ENCODE results near the gene ENTREP3.
"Not testable (repeated sequence)": the region's sequence is repeated elsewhere in the genome, so short reads cannot be mapped to it uniquely, and the experiment has no call there.

Gene ENTREP3, protein sequence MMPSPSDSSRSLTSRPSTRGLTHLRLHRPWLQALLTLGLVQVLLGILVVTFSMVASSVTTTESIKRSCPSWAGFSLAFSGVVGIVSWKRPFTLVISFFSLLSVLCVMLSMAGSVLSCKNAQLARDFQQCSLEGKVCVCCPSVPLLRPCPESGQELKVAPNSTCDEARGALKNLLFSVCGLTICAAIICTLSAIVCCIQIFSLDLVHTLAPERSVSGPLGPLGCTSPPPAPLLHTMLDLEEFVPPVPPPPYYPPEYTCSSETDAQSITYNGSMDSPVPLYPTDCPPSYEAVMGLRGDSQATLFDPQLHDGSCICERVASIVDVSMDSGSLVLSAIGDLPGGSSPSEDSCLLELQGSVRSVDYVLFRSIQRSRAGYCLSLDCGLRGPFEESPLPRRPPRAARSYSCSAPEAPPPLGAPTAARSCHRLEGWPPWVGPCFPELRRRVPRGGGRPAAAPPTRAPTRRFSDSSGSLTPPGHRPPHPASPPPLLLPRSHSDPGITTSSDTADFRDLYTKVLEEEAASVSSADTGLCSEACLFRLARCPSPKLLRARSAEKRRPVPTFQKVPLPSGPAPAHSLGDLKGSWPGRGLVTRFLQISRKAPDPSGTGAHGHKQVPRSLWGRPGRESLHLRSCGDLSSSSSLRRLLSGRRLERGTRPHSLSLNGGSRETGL

GRCh38 chr1:155255243-155256007 lies at the start of gene ENTREP3:
Gene ENTREP3, minus strand, starts transcription at chr1:155255483. Its CDS starts 606 bp downstream, at chr1:155254877.
- DNase-seq (ENCODE audit: insufficient read length, low spot score): peak; percentile 76
- no peak for FAIRE-seq

GRCh38 chr1:155304558-155305063 lies 49.3 kb upstream of the ENTREP3 start:
- FAIRE-seq: no peak

GRCh38 chr1:155301342-155301841 lies 46.1 kb upstream of the ENTREP3 start, which contains the start of gene PKLR:
Gene PKLR, minus strand, starts transcription at chr1:155301438. Its CDS starts 43 bp downstream, at chr1:155301395.
- FAIRE-seq (no peak), DNase-seq (ENCODE audit: insufficient read length, low spot score) (no peak)

More at GRCh38 chr1:155304558-155305063, 49.3 kb upstream of the ENTREP3 start:
- DNase-seq (ENCODE audit: insufficient read length, low spot score): no peak

DNA sequence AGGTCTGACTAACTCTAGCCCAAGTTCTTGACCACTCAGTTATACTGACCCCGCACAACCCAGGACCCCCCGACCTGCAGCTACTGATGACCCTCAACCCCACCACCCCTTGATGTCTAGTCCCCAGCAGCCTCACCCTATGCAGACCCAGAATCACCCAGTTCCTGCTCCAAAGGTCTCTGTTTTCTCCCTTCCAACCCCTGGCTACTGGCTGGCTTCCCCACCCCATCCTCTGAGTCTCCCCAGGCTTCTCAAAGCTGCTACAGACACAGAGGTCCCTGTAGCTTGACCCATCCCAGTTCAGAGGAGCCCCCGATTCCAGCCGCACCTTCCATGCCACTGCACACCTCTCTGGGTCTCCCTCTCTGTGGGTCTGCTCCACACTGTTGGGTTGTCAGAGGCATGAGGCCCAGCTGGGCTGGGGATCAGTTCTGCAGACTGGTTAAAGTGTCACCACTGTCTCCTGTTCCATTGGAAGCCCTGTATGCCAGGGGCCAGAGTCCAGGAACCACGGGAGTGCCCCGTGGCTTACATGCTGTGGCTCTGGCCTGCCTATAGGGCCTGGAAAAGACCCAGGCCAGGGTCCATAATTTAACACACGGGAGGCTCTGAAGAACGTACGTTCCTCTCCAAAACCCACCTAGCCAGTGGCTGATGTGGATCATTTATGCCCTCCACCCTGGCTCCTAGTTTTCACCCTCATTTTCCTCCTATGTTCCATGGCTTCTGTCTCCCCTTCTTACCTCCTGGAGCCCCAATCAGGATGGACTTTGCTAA lies 45.5 kb upstream of the ENTREP3 start:
- no peak for FAIRE-seq
- no peak for DNase-seq (ENCODE audit: insufficient read length, low spot score)

DNA sequence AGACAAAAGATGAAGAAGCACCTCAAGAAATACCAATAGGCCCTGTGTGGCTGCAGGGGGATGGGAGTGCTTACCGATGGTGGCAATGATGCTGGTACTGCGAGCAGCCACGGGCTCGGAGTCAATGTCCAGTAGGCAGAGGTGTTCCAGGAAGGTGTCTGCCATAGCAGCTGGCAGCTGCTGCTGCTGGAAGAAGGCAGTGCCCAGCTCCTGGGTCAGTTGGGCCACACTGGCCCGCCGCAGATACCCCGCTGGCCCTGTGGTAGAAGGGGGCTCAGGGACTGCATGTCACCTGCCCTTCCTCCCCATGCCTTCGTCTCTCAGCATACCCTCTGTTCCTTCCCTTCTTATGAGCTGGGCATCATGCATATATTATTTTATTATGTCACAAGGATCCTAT lies 44.7 kb upstream of the ENTREP3 start:
- DNase-seq (ENCODE audit: insufficient read length, low spot score) (no peak), FAIRE-seq (no peak)

- no peak for FAIRE-seq
These were observed 42.1 kb upstream of the ENTREP3 start for GRCh38 chr1:155297384-155297783.

GRCh38 chr1:155296661-155297060 lies 41.4 kb upstream of the ENTREP3 start:
- FAIRE-seq (no peak), DNase-seq (ENCODE audit: insufficient read length, low spot score) (no peak)

More at GRCh38 chr1:155297384-155297783, 42.1 kb upstream of the ENTREP3 start:
- DNase-seq (ENCODE audit: insufficient read length, low spot score): no peak

- FAIRE-seq: no peak
- no peak for DNase-seq (ENCODE audit: insufficient read length, low spot score)
These were observed 40.6 kb upstream of the ENTREP3 start for GRCh38 chr1:155295942-155296267.

DNA sequence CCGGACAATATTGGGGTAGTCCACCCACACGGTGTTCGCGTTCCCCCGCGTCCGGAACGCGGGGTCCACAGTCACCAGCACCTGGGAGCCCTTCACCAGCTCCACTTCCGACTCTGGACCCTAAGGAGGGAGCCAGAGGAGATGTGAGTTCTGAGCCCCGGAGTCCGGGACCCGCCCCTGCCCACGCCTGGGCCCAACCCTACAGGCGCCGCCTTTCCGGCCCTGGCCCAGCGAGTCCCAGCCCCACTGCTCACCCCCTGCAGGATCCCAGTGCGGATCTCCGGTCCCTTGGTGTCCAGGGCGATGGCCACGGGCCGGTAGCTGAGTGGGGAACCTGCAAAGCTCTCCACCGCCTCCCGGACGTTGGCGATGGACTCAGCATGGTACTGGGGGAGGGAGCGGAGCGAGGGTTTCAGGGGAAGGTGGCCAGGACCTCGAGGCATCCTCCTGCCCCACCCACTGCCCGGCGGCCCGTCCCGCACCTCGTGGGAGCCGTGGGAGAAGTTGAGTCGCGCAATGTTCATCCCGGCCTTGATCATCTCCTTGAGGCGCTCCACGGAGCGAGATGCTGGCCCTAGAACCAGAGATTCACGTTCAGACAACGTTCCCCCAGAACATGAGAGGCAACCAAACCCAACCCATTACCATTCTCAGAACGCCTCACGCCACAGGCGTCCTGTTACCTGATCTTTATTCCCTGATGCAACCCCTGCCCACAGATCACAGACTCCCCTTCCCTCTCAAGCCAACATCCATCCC lies 40.1 kb upstream of the ENTREP3 start:
- no peak for FAIRE-seq
- no peak for DNase-seq (ENCODE audit: insufficient read length, low spot score)

DNA sequence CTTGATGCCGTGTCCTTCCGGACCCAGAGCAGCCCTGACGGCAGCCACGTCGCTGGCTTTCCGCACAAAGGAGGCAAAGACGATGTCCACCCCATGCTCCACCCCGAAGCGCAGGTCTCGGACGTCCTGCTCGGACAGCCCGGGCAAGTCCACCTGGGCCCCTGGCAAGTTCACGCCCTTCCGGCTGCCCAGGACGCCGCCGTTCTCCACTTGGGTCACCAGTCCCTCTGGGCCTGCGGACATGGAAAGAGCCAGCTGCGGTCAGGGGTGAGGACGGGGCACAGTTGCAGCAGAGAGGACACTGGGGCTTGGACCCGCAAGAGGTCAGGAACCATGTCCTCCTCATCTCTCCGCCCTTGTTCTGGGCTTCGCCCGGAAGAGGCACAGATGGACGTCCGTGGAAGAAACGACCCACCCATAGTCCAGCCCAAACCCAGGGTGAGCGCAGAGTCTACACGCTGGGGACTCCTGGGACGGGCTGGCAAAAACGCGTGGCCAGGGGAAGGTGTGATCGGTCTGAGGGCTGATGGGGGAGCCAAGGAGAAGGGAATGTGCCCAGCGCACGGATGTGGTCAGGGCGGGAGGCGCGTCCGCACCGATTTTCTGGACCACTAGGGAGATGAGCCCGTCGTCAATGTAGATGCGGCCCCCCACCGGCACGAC lies 39.4 kb upstream of the ENTREP3 start:
- no peak for FAIRE-seq
- no peak for DNase-seq (ENCODE audit: insufficient read length, low spot score)

GRCh38 chr1:155293086-155293749 lies 37.9 kb upstream of the ENTREP3 start:
- FAIRE-seq: no peak

GRCh38 chr1:155291006-155291405 lies 35.7 kb upstream of the ENTREP3 start:
- not testable (repeated sequence) for DNase-seq (ENCODE audit: insufficient read length, low spot score); FAIRE-seq

More at GRCh38 chr1:155293086-155293749, 37.9 kb upstream of the ENTREP3 start:
- no peak for DNase-seq (ENCODE audit: insufficient read length, low spot score)

- DNase-seq (ENCODE audit: insufficient read length, low spot score) (no peak), FAIRE-seq (no peak)
These were observed 32.8 kb upstream of the ENTREP3 start for GRCh38 chr1:155287987-155288543.

DNA sequence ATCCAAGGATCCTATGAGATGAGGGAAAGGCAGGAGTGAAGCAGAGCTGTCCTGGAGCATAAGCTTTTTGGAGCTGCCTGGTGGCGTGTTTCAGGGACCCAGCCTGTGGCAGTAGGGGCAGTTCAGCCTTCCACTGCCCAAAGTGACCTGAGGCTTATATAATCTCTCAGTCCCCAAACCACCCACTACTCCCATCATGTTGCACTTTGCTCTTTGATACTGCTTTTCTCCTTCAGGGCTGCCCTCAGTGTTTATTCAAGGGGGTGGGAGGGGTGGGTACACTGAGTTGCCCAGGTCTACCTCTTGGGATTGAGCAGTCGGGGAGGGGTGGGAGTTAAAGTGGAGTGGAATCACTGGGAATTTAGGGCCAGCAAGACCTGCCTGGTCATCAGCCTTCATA lies 31.3 kb upstream of the ENTREP3 start:
- FAIRE-seq (no peak), DNase-seq (ENCODE audit: insufficient read length, low spot score) (no peak)

- FAIRE-seq: no peak
- no peak for DNase-seq (ENCODE audit: insufficient read length, low spot score)
These were observed 30.4 kb upstream of the ENTREP3 start for GRCh38 chr1:155285631-155286044.

GRCh38 chr1:155285063-155285462 lies 29.8 kb upstream of the ENTREP3 start:
- FAIRE-seq: no peak
- DNase-seq (ENCODE audit: insufficient read length, low spot score): no peak

- no peak for DNase-seq (ENCODE audit: insufficient read length, low spot score)
- FAIRE-seq: no peak
These were observed 29.2 kb upstream of the ENTREP3 start for GRCh38 chr1:155284476-155284875.

All from HTR-8/SVneo (cell line).